A549 (cell line): ENCODE data around the gene WWC1.

Experiments
- CHD2 ChIP-seq: fragments of 150-350 bp; IDR thresholded peaks from 2 replicates; pipeline ENCODE4 v1.6.1; 2014; ENCODE audit warnings: low read length; ENCODE audit not compliant: partially characterized antibody
- CTCF ChIP-seq: fragments of >200 bp; sonication (Bioruptor Twin); formaldehyde crosslinking; IDR thresholded peaks from 3 replicates; pipeline ENCODE4 v1.5.1; 2016
- ELK1 ChIP-seq: fragments of 150-350 bp; IDR thresholded peaks from 2 replicates; pipeline ENCODE4 v1.6.1; 2014; ENCODE audit warnings: low read depth, mild to moderate bottlenecking, low read length
- HDAC2 ChIP-seq: fragments of 200-600 bp; sonication (generic); IDR thresholded peaks from 2 replicates; pipeline ENCODE4 v1.6.1; 2016
- KDM5A ChIP-seq: fragments of 200-600 bp; sonication (generic); IDR thresholded peaks from 2 replicates; pipeline ENCODE4 v1.6.1; 2016; ENCODE audit warnings: antibody characterized with exemption, mild to moderate bottlenecking
- MYC ChIP-seq: IDR thresholded peaks from 2 replicates; pipeline ENCODE4 v1.6.1; 2012; ENCODE audit warnings: mild to moderate bottlenecking, inconsistent platforms, low read length, improper control_type of control experiment, borderline replicate concordance
- POLR2A ChIP-seq: IDR thresholded peaks from 2 replicates; pipeline ENCODE4 v1.6.1; 2012; ENCODE audit warnings: mild to moderate bottlenecking, low read length
- POLR2AphosphoS2 ChIP-seq: conservative IDR thresholded peaks from 2 replicates; pipeline ENCODE4 v1.6.1; 2012; ENCODE audit warnings: low read length, improper control_type of control experiment, inconsistent platforms
- USF2 ChIP-seq: fragments of 450-650 bp; IDR thresholded peaks from 2 replicates; pipeline ENCODE4 v1.6.1; 2014; ENCODE audit warnings: antibody characterized with exemption

GRCh38 chr5:168422431-168422830 lies 131.0 kb downstream of the WWC1 start:
- no peak for TF ChIP-seq USF2
- TF ChIP-seq CTCF: peak; percentile 38
- no peak for TF ChIP-seq POLR2A
- TF ChIP-seq CHD2: no peak
- TF ChIP-seq POLR2AphosphoS2: no peak
- no peak for TF ChIP-seq MYC
- TF ChIP-seq HDAC2: no peak
- TF ChIP-seq ELK1: no peak
- no peak for TF ChIP-seq KDM5A
